Measurements from ENCODE around the gene LYZL1.

The LYZL1 gene

DNA sequence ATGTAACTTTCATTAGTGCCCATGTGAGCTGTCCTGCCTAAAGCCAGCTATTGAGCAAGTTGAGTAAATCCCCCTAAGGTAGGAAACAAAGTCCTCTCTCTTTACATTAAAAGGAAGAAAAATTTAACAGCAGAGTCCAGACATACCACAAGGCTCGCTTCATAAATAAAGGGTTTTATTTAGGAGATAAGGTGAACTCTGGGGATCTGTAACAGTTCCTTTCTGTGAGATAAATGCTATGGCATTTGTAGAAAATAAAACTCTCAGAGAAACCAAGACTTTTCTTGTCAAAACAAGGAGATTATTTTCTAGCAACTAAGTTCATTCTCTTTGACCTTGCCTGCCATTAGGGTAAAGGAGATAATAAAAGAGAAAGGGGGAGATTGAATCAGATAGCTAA is 32.3 kb upstream of the LYZL1 start:
- Mint-ChIP-seq H3K4me3 (no peak overlapping the region), H3K36me3 (ENCODE audit: low read depth) (no peaks in the 10 kb centered on the region), H3K27ac (peak overlapping the region; percentile 79 to 94 (median 89)), H3K4me1 (peaks cover 59% of the 10 kb centered on the region), H3K9me3 (peaks cover 2% of the 10 kb centered on the region), H3K27me3 (ENCODE audit: low read depth) (no peaks in the 10 kb centered on the region)
- TF ChIP-seq CTCF (IDR thresholded peaks at IDR 0.05; ENCODE audit: unreplicated experiment in 3 of 3): no peak

- H3K9me3 Mint-ChIP-seq: peaks cover 2% of the 10 kb centered on the region
- TF ChIP-seq CTCF (IDR thresholded peaks at IDR 0.05; ENCODE audit: unreplicated experiment in 3 of 3): no peak
- no peaks in the 10 kb centered on the region for H3K36me3 Mint-ChIP-seq (ENCODE audit: low read depth)
- H3K4me3 Mint-ChIP-seq: peak overlapping the region; percentile 1 to 41 (median 28)
- H3K27me3 Mint-ChIP-seq (ENCODE audit: low read depth): no peaks in the 10 kb centered on the region
- H3K4me1 Mint-ChIP-seq: peaks cover 59% of the 10 kb centered on the region
- peak overlapping the region; percentile 79 to 94 (median 89) for H3K27ac Mint-ChIP-seq
Observed at GRCh38 chr10:29257106-29257783, 31.6 kb upstream of the LYZL1 start.

DNA sequence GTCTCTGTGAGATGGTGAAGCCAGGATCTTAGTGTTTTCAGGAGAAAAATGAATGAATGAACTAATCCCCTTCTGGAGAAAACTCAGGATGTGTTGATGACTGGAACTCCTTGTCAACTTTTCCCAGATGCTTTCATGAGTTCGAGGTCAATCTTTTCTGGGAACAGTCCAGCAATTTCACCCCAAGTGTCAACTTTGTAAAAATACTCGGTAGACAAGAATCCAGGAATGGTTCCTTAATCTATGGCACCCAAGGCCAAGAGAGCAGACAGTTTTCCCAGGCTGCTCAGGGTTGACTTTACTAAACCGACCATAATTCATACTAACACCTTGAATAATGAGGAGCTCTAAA is 31.1 kb upstream of the LYZL1 start:
- H3K27ac Mint-ChIP-seq: peak overlapping the region; percentile 79 to 94 (median 89)
- peaks cover 56% of the 10 kb centered on the region for H3K4me1 Mint-ChIP-seq
- H3K4me3 Mint-ChIP-seq: no peak overlapping the region
- no peaks in the 10 kb centered on the region for H3K27me3 Mint-ChIP-seq (ENCODE audit: low read depth)
- no peak for TF ChIP-seq CTCF (IDR thresholded peaks at IDR 0.05; ENCODE audit: unreplicated experiment in 3 of 3)
- H3K36me3 Mint-ChIP-seq (ENCODE audit: low read depth): no peaks in the 10 kb centered on the region
- peaks cover 2% of the 10 kb centered on the region for H3K9me3 Mint-ChIP-seq

- Mint-ChIP-seq H3K9me3 (peaks cover 2% of the 10 kb centered on the region), H3K27me3 (ENCODE audit: low read depth) (peaks cover 4% of the 10 kb centered on the region), H3K27ac (no peak overlapping the region), H3K4me3 (no peak overlapping the region), H3K4me1 (peaks cover 40% of the 10 kb centered on the region), H3K36me3 (ENCODE audit: low read depth) (no peaks in the 10 kb centered on the region)
- TF ChIP-seq CTCF (IDR thresholded peaks at IDR 0.05; ENCODE audit: unreplicated experiment in 3 of 3): no peak
Observed at GRCh38 chr10:29259498-29259897, 29.4 kb upstream of the LYZL1 start.

DNA sequence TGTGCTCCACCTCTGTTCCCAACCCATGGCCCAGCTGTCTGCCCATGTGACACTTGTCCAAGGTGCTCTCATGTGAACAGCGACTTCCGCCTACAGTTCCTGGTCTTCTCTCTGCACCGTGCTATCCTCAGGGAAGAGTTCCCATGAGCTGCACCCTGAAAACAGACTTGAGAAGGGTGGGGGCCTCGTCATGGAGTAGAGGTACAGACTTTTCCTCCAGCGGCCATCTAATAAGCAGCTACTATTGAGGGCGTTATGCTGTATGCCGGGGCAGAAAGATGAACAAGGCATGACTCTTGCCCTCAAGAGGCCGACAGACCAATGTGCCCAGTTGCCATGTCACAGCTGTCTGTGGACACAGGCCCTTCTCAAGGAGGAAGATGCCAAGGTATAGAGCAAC is 25.4 kb upstream of the LYZL1 start:
- H3K27ac Mint-ChIP-seq: no peak overlapping the region
- peaks cover 17% of the 10 kb centered on the region for H3K27me3 Mint-ChIP-seq (ENCODE audit: low read depth)
- no peak for TF ChIP-seq CTCF (IDR thresholded peaks at IDR 0.05; ENCODE audit: unreplicated experiment in 3 of 3)
- peaks cover 5% of the 10 kb centered on the region for H3K4me1 Mint-ChIP-seq
- no peak overlapping the region for H3K4me3 Mint-ChIP-seq
- no peaks in the 10 kb centered on the region for H3K36me3 Mint-ChIP-seq (ENCODE audit: low read depth)
- peaks cover 2% of the 10 kb centered on the region for H3K9me3 Mint-ChIP-seq

- no peak overlapping the region for H3K4me3 Mint-ChIP-seq
- peaks cover 3% of the 10 kb centered on the region for H3K9me3 Mint-ChIP-seq
- TF ChIP-seq CTCF (IDR thresholded peaks at IDR 0.05; ENCODE audit: unreplicated experiment in 3 of 3): no peak
- peaks cover 17% of the 10 kb centered on the region for H3K27me3 Mint-ChIP-seq (ENCODE audit: low read depth)
- peaks cover 5% of the 10 kb centered on the region for H3K4me1 Mint-ChIP-seq
- H3K27ac Mint-ChIP-seq: no peak overlapping the region
- H3K36me3 Mint-ChIP-seq (ENCODE audit: low read depth): no peaks in the 10 kb centered on the region
Observed at GRCh38 chr10:29265210-29265768, 23.6 kb upstream of the LYZL1 start.

Measured in nephron (organoid).